K562 (cell line): ENCODE measurements around the gene MYBPC3. TPM values are rescaled to one million over a fixed set of nuclear protein-coding genes. Genes with fewer than 3 reads are reported as not detected.

Experiments used
- KLF6 ChIP-seq: fragments of 250-450 bp; sonication (Bioruptor Pico); IDR thresholded peaks from 2 replicates; pipeline ENCODE4 v1.4.0; 2020; ENCODE audit warnings: mild to moderate bottlenecking, moderate library complexity, borderline replicate concordance
- NRF1 ChIP-seq, 2 experiments: fragments of 450-650 bp; IDR thresholded peaks in 1 of 2; conservative IDR thresholded peaks in 1 of 2; 2 replicates each; pipeline ENCODE4 v1.6.1; 2014; ENCODE audit warnings: mild to moderate bottlenecking in 2 of 2
- RBM25 ChIP-seq: fragments of 200-400 bp; formaldehyde crosslinking; IDR thresholded peaks from 2 replicates; pipeline ENCODE4 v1.6.1; 2018; ENCODE audit warnings: low read length, low read depth, moderate library complexity; ENCODE audit not compliant: severe bottlenecking
- SAP30 ChIP-seq: fragments of 200-600 bp; sonication (generic); IDR thresholded peaks from 2 replicates; pipeline ENCODE4 v1.6.1; 2012; ENCODE audit warnings: borderline replicate concordance, low read depth, mild to moderate bottlenecking, moderate library complexity, low read length, control low read depth, inconsistent platforms; ENCODE audit not compliant: insufficient read depth, poor library complexity, severe bottlenecking
- STAG1 ChIP-seq: sonication (generic); formaldehyde crosslinking; IDR thresholded peaks from 2 replicates; pipeline ENCODE4 v1.5.0; 2020; ENCODE audit warnings: missing genetic modification reagents, borderline replicate concordance
- ZNF668 ChIP-seq: fragments of 250-450 bp; sonication (Bioruptor Pico); IDR thresholded peaks from 2 replicates; pipeline ENCODE4 v1.8.0; 2022; ENCODE audit warnings: mild to moderate bottlenecking, inconsistent platforms
- polyA plus RNA-seq, 8 experiments: library from polyadenylated mRNA; depleted of rRNA in 4 of 8; stranded (reverse) in 5 of 8; unstranded in 3 of 8; fragments of >200 nt; fragmentation: Nextera tagmentation in 2 of 8; fragmentation: Illumina TruSeq in 1 of 8; extraction: Ambion mirVana in 2 of 8; extraction: Trizol in 1 of 8; gene quantifications; 2 replicates each; pipeline versions ENCODE4 v1.2.1 to v1.2.3, GENCODE V29; 2011 to 2014; ENCODE audit warnings: inconsistent platforms in 1 of 8, missing spikeins in 1 of 8
- total RNA-seq, 7 experiments: library from RNA; depleted of rRNA in 6 of 7; stranded (reverse); fragments of >200 nt in 6 of 7; fragmentation: Illumina TruSeq in 2 of 7; extraction: Trizol in 2 of 7; gene quantifications; 2 replicates each; pipeline versions ENCODE4 v1.2.1 to v1.2.3, GENCODE V29; 2011 to 2021; ENCODE audit warnings: low replicate concordance in 1 of 7
- TF ChIP-seq, protein P1 (sequence below): fragments of 450-650 bp; formaldehyde crosslinking; IDR thresholded peaks from 2 replicates; pipeline ENCODE4 v1.4.0; 2022; ENCODE audit warnings: mild to moderate bottlenecking, moderate library complexity
- TF ChIP-seq, protein P2 (sequence below): fragments of 450-650 bp; IDR thresholded peaks from 2 replicates; pipeline ENCODE4 v1.6.1; 2018; ENCODE audit not compliant: partially characterized antibody
- TF ChIP-seq, protein P3 (sequence below): fragments of 250-450 bp; sonication (Bioruptor Pico); IDR thresholded peaks from 2 replicates; pipeline ENCODE4 v1.8.0; 2022; ENCODE audit warnings: inconsistent platforms, mild to moderate bottlenecking, moderate library complexity, borderline replicate concordance
- TF ChIP-seq, protein P4 (sequence below), 2 experiments: IDR thresholded peaks; 2 replicates each; pipeline ENCODE4 v1.6.1; 2012; ENCODE audit warnings: improper control_type of control experiment in 2 of 2, low read depth in 2 of 2, low read length in 2 of 2, borderline replicate concordance in 1 of 2
- TF ChIP-seq, protein P5 (sequence below): fragments of 450-650 bp; IDR thresholded peaks from 2 replicates; pipeline ENCODE4 v1.7.1; 2018; ENCODE audit warnings: mild to moderate bottlenecking, low read depth; ENCODE audit not compliant: partially characterized antibody

The MYBPC3 gene
- total and polyA plus RNA-seq, 9 of the 15 experiments (the other 6 are each of a cell fraction or from before 2014, with no cell fraction given): 0.01 TPM; not detected in 8

DNA sequence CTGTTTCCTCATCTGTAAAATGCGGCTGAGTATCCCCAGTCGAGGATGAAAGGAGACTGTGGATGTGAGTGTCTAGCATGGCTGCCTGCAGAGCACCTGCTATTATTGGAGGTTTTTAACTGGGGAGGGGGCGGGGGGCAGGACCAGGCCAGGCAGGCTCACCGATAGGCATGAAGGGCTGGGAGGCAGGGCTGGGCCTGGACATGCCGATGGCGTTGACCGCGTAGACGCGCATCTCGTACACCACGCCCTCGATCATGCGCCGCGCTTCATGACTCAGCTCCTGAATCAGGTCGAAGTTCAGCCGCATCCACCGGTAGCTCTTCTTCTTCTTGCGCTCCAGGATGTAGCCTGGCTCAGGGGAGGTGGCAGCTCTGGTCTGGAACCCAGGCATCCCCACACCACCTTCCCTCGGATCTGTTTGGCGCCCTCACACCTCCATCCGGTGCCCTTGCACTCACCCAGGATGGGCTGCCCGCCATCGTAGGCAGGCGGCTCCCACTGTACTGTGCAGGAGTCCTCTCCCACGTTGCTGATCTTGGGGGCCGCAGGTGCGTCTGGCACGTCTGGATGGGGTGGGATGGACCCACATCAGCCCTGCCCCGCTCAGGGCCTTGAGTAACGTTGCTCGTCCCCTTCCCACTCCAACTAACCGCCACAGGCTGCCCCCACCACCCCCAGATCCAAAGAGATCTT, 15.1 kb downstream of the MYBPC3 start (continued):
- no peak for TF ChIP-seq SAP30
- no peak for TF ChIP-seq RBM25
- no peak for TF ChIP-seq STAG1 (CRISPR knock-in tag)
- TF ChIP-seq, protein P1, sequence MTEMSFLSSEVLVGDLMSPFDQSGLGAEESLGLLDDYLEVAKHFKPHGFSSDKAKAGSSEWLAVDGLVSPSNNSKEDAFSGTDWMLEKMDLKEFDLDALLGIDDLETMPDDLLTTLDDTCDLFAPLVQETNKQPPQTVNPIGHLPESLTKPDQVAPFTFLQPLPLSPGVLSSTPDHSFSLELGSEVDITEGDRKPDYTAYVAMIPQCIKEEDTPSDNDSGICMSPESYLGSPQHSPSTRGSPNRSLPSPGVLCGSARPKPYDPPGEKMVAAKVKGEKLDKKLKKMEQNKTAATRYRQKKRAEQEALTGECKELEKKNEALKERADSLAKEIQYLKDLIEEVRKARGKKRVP: no peak
- TF ChIP-seq NRF1 (conservative IDR thresholded peaks at IDR 0.05 in 1 of 2, IDR thresholded peaks at IDR 0.05 in 1 of 2): peak; percentile 85 to 88
- TF ChIP-seq, protein P2, sequence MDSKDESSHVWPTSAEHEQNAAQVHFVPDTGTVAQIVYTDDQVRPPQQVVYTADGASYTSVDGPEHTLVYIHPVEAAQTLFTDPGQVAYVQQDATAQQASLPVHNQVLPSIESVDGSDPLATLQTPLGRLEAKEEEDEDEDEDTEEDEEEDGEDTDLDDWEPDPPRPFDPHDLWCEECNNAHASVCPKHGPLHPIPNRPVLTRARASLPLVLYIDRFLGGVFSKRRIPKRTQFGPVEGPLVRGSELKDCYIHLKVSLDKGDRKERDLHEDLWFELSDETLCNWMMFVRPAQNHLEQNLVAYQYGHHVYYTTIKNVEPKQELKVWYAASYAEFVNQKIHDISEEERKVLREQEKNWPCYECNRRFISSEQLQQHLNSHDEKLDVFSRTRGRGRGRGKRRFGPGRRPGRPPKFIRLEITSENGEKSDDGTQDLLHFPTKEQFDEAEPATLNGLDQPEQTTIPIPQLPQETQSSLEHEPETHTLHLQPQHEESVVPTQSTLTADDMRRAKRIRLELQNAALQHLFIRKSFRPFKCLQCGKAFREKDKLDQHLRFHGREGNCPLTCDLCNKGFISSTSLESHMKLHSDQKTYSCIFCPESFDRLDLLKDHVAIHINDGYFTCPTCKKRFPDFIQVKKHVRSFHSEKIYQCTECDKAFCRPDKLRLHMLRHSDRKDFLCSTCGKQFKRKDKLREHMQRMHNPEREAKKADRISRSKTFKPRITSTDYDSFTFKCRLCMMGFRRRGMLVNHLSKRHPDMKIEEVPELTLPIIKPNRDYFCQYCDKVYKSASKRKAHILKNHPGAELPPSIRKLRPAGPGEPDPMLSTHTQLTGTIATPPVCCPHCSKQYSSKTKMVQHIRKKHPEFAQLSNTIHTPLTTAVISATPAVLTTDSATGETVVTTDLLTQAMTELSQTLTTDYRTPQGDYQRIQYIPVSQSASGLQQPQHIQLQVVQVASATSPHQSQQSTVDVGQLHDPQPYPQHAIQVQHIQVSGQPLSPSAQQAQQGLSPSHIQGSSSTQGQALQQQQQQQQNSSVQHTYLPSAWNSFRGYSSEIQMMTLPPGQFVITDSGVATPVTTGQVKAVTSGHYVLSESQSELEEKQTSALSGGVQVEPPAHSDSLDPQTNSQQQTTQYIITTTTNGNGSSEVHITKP: no peak
- no peak for TF ChIP-seq KLF6
- TF ChIP-seq, protein P3, sequence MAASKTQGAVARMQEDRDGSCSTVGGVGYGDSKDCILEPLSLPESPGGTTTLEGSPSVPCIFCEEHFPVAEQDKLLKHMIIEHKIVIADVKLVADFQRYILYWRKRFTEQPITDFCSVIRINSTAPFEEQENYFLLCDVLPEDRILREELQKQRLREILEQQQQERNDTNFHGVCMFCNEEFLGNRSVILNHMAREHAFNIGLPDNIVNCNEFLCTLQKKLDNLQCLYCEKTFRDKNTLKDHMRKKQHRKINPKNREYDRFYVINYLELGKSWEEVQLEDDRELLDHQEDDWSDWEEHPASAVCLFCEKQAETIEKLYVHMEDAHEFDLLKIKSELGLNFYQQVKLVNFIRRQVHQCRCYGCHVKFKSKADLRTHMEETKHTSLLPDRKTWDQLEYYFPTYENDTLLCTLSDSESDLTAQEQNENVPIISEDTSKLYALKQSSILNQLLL (CRISPR knock-in tag): no peak
- TF ChIP-seq, protein P4, sequence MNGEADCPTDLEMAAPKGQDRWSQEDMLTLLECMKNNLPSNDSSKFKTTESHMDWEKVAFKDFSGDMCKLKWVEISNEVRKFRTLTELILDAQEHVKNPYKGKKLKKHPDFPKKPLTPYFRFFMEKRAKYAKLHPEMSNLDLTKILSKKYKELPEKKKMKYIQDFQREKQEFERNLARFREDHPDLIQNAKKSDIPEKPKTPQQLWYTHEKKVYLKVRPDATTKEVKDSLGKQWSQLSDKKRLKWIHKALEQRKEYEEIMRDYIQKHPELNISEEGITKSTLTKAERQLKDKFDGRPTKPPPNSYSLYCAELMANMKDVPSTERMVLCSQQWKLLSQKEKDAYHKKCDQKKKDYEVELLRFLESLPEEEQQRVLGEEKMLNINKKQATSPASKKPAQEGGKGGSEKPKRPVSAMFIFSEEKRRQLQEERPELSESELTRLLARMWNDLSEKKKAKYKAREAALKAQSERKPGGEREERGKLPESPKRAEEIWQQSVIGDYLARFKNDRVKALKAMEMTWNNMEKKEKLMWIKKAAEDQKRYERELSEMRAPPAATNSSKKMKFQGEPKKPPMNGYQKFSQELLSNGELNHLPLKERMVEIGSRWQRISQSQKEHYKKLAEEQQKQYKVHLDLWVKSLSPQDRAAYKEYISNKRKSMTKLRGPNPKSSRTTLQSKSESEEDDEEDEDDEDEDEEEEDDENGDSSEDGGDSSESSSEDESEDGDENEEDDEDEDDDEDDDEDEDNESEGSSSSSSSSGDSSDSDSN (IDR thresholded peaks at IDR 0.05; ENCODE audit: borderline replicate concordance in 1 of 2, low read depth in 2 of 2, low read length in 2 of 2): no peak
- no peak for TF ChIP-seq ZNF668 (CRISPR knock-in tag)
- TF ChIP-seq, protein P5, sequence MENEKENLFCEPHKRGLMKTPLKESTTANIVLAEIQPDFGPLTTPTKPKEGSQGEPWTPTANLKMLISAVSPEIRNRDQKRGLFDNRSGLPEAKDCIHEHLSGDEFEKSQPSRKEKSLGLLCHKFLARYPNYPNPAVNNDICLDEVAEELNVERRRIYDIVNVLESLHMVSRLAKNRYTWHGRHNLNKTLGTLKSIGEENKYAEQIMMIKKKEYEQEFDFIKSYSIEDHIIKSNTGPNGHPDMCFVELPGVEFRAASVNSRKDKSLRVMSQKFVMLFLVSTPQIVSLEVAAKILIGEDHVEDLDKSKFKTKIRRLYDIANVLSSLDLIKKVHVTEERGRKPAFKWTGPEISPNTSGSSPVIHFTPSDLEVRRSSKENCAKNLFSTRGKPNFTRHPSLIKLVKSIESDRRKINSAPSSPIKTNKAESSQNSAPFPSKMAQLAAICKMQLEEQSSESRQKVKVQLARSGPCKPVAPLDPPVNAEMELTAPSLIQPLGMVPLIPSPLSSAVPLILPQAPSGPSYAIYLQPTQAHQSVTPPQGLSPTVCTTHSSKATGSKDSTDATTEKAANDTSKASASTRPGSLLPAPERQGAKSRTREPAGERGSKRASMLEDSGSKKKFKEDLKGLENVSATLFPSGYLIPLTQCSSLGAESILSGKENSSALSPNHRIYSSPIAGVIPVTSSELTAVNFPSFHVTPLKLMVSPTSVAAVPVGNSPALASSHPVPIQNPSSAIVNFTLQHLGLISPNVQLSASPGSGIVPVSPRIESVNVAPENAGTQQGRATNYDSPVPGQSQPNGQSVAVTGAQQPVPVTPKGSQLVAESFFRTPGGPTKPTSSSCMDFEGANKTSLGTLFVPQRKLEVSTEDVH: no peak
